Lower leg skin (tissue), 4 donors: Measurements from ENCODE around the gene STX18. TPM values are rescaled to one million over a fixed set of nuclear protein-coding genes. Genes with fewer than 3 reads are reported as not detected.
"Not testable (repeated sequence)": the region's sequence is repeated elsewhere in the genome, so short reads cannot be mapped to it uniquely, and the experiment has no call there.

Experiments used
- DNase-seq, 2 donors: peaks; one replicate each; pipeline ENCODE4 v3.0.0-alpha.2; 2019; ENCODE audit warnings: low spot score in 2 of 2
- H3K4me3 ChIP-seq: fragments of 200-600 bp; sonication (generic); 2 replicates; pipeline ENCODE4 v1.5.1; 2017; ENCODE audit warnings: mild to moderate bottlenecking, low read depth; ENCODE audit not compliant: poor library complexity, severe bottlenecking
- POLR2A ChIP-seq, 2 donors: fragments of 450-650 bp; IDR thresholded peaks; one replicate each; pipeline ENCODE4 v1.6.1; 2016 to 2017; ENCODE audit warnings: antibody characterized with exemption in 2 of 2, mild to moderate bottlenecking in 1 of 2, moderate library complexity in 1 of 2
- WGBS, 2 donors: methylation state at CpG; one replicate each; pipeline ENCODE4 v1.1.5; 2018; 5-methylcytosine and 5-hydroxymethylcytosine counted together
- intact Hi-C: fragments of 100-400 bp; cut with DNase I; formaldehyde crosslinking; loops from one replicate; pipeline ENCODE4 v1.15.0; 2023; ENCODE audit warnings: low total_unique reads
- total RNA-seq, 4 donors: library from RNA; depleted of rRNA; stranded (reverse); fragments of >200 nt; gene quantifications; one replicate each; pipeline ENCODE4 v1.1.0, GENCODE V29; 2016
- TF ChIP-seq, protein P1 (sequence below), 3 donors: fragments of 450-650 bp; IDR thresholded peaks; one replicate each; pipeline ENCODE4 v1.5.1; 2016; ENCODE audit warnings: antibody characterized with exemption in 3 of 3, mild to moderate bottlenecking in 3 of 3, moderate library complexity in 2 of 3

The STX18 gene
- total RNA-seq, 4 donors from 2014 or later: 18.1 to 24.6 (median 21.5) TPM

GRCh38 chr4:4471195-4471594 lies 70.7 kb downstream of the STX18 start:
- intact Hi-C loops: no loop called here

DNA sequence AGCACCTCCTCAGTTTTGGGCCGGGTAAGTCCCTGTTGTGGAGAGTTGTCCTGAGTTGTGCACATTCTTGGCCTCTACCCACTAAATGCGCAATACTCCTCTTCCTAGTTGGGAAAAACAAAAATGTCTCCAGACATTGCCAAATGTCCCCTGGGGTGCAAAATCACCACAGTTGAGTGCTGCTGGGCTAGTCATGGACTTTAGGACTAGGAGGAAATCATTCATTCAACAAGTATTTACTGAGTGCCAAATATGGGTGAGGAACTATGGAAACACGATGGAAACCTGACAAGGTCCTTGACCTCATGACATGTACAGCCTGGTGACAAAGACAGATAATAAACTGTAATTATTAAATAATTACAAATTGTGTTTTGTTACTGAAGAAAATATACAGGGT lies 71.6 kb downstream of the STX18 start:
- WGBS, 2 donors: 91 to 94% methylated on average over 3 of the region's 3 CpGs
- H3K4me3 ChIP-seq: no peak overlapping the region
- intact Hi-C loops: no loop called here
- TF ChIP-seq POLR2A (IDR thresholded peaks at IDR 0.05): no peak
- TF ChIP-seq, protein P1, sequence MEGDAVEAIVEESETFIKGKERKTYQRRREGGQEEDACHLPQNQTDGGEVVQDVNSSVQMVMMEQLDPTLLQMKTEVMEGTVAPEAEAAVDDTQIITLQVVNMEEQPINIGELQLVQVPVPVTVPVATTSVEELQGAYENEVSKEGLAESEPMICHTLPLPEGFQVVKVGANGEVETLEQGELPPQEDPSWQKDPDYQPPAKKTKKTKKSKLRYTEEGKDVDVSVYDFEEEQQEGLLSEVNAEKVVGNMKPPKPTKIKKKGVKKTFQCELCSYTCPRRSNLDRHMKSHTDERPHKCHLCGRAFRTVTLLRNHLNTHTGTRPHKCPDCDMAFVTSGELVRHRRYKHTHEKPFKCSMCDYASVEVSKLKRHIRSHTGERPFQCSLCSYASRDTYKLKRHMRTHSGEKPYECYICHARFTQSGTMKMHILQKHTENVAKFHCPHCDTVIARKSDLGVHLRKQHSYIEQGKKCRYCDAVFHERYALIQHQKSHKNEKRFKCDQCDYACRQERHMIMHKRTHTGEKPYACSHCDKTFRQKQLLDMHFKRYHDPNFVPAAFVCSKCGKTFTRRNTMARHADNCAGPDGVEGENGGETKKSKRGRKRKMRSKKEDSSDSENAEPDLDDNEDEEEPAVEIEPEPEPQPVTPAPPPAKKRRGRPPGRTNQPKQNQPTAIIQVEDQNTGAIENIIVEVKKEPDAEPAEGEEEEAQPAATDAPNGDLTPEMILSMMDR (IDR thresholded peaks at IDR 0.05): no peak
- no peak for DNase-seq

More at GRCh38 chr4:4471195-4471594, 70.7 kb downstream of the STX18 start:
- H3K4me3 ChIP-seq: no peak overlapping the region
- DNase-seq: no peak
- TF ChIP-seq, protein P1 (IDR thresholded peaks at IDR 0.05): no peak
- TF ChIP-seq POLR2A (IDR thresholded peaks at IDR 0.05): no peak
- WGBS, 2 donors: 90 to 99% methylated on average over 3 of the region's 3 CpGs

- 94 to 96% methylated on average over 3 of the region's 3 CpGs for WGBS, 2 donors
- DNase-seq, intact Hi-C loops, H3K4me3 ChIP-seq: not testable (repeated sequence)
Measured at GRCh38 chr4:4465238-4465637, 76.6 kb downstream of the STX18 start.

- 77 to 80% methylated on average over 3 of the region's 3 CpGs for WGBS, 2 donors
- no peak overlapping the region for H3K4me3 ChIP-seq
- TF ChIP-seq POLR2A (IDR thresholded peaks at IDR 0.05): no peak
- TF ChIP-seq, protein P1 (IDR thresholded peaks at IDR 0.05): no peak
- no peak for DNase-seq
- intact Hi-C loops: loop anchor here (1.0 kb wide), 1 partner anchor 22 kb away; no protein-coding TSS in a partner anchor
Measured at GRCh38 chr4:4462970-4463369, 78.9 kb downstream of the STX18 start.

DNA sequence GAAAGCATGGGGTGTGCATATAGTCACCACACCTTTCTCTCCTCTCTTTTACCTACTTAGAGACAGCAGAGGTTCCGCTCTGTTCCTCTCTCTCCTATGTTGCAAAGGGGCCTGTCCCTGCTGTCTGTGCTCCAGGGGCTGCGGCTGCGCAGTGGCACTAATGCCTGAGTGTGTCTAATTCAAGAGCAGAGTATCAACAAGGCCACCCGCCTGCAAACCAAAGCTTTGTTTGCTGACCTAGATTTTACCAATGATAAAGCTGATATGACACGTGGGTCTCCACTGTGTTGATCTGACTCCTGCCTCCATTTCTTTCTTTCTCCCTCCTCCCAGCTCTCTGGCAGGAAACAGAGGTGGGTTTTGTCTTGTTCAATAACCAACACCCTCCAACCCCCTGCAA lies 80.0 kb downstream of the STX18 start:
- H3K4me3 ChIP-seq: no peak overlapping the region
- no peak for TF ChIP-seq POLR2A (IDR thresholded peaks at IDR 0.05)
- TF ChIP-seq, protein P1 (IDR thresholded peaks at IDR 0.05): no peak
- WGBS, 2 donors: 79 to 81% methylated on average over 5 of the region's 5 CpGs
- no peak for DNase-seq
- intact Hi-C loops: no loop called here

- intact Hi-C loops: no loop called here
- no peak for DNase-seq
- H3K4me3 ChIP-seq: no peak overlapping the region
- TF ChIP-seq, protein P1 (IDR thresholded peaks at IDR 0.05): no peak
- TF ChIP-seq POLR2A (IDR thresholded peaks at IDR 0.05): no peak
Measured at GRCh38 chr4:4461178-4461577, 80.7 kb downstream of the STX18 start.
